Measurements from ENCODE around the gene OR13C4. TPM values are rescaled to one million over a fixed set of nuclear protein-coding genes. Genes with fewer than 3 reads are reported as not detected.

OR13C4 gene
- total RNA-seq, 1 donor from 2014 or later: not detected

DNA sequence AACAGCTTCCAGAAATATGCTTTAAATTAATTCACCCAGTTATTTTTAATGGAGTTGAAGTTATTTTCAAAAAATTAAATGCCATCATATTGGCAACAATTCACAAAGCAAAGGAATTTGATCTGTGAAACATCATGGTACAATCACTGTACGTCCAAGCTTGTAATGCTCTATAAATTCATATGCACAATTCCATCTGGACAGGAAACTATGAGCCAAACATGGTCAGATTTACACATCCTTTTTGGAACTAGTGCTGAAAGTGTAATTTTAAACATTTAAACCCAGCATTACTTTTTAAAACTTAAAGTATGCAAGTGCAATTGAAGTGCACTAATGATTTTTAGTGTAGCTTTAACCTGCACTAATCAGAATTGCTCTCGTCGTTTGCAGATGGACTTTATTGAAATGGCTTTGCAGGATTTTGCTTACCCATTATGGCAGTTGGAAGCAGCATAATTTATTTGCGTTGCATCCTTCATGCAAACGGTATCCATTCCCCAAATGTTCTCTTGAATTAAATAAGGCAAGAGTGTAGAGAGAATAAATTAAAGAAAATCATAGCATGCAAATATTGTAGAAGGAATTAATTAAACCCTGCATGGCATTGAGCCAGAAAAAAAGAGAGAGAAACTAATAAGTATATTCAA, 44.0 kb downstream of the OR13C4 start:
- H3K4me1 ChIP-seq (ENCODE audit: insufficient read depth, low read length): no peaks in the 10 kb centered on the region
- no peaks in the 10 kb centered on the region for H4K20me1 ChIP-seq (ENCODE audit: insufficient read depth, low read length)
- TF ChIP-seq, protein P1, sequence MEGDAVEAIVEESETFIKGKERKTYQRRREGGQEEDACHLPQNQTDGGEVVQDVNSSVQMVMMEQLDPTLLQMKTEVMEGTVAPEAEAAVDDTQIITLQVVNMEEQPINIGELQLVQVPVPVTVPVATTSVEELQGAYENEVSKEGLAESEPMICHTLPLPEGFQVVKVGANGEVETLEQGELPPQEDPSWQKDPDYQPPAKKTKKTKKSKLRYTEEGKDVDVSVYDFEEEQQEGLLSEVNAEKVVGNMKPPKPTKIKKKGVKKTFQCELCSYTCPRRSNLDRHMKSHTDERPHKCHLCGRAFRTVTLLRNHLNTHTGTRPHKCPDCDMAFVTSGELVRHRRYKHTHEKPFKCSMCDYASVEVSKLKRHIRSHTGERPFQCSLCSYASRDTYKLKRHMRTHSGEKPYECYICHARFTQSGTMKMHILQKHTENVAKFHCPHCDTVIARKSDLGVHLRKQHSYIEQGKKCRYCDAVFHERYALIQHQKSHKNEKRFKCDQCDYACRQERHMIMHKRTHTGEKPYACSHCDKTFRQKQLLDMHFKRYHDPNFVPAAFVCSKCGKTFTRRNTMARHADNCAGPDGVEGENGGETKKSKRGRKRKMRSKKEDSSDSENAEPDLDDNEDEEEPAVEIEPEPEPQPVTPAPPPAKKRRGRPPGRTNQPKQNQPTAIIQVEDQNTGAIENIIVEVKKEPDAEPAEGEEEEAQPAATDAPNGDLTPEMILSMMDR (IDR thresholded peaks at IDR 0.05; ENCODE audit: insufficient read depth, low read depth, low read length): no peak
- no peak for TF ChIP-seq EZH2 (IDR thresholded peaks at IDR 0.05; ENCODE audit: insufficient read depth, low read length)
- H3K27me3 Mint-ChIP-seq (ENCODE audit: low read depth, unreplicated experiment): no peaks in the 10 kb centered on the region
- no peaks in the 10 kb centered on the region for H3K27me3 ChIP-seq (ENCODE audit: insufficient read depth, low read length)
- no peaks in the 10 kb centered on the region for H3K9me3 ChIP-seq (ENCODE audit: insufficient read depth, low read depth, low read length)
- no peaks in the 10 kb centered on the region for H3K79me2 ChIP-seq (ENCODE audit: insufficient read depth, low read length)
- H3K4me2 ChIP-seq (ENCODE audit: low read length): no peak overlapping the region
- H3K4me1 Mint-ChIP-seq (ENCODE audit: low read depth, unreplicated experiment): no peaks in the 10 kb centered on the region
- no peak overlapping the region for H3K27ac ChIP-seq (ENCODE audit: low read depth, low read length)
- no peak overlapping the region for H3K4me3 Mint-ChIP-seq (ENCODE audit: unreplicated experiment)
- H3K9ac ChIP-seq (ENCODE audit: low read length): no peak overlapping the region
- no peak overlapping the region for H3K27ac Mint-ChIP-seq (ENCODE audit: unreplicated experiment)
- no peak for FAIRE-seq
- no peak overlapping the region for H3K4me3 ChIP-seq (ENCODE audit: insufficient read depth, low read depth, low read length)
- DNase-seq (ENCODE audit: low read depth): no peak
- H3K36me3 Mint-ChIP-seq (ENCODE audit: low read depth, unreplicated experiment): no peaks in the 10 kb centered on the region
- H3K36me3 ChIP-seq (ENCODE audit: insufficient read depth, low read length): no peaks in the 10 kb centered on the region
- H2AFZ ChIP-seq (ENCODE audit: low read depth, low read length): no peak overlapping the region
- no peaks in the 10 kb centered on the region for H3K9me3 Mint-ChIP-seq (ENCODE audit: unreplicated experiment)

Other genes starting within 250 kb of the OR13C4 start
- not detected in 2 replicates for gene OR13F1, start 22.9 kb downstream of the OR13C4 start, total RNA-seq
- not detected in 2 replicates for gene OR13C3, start 9.6 kb upstream of the OR13C4 start, total RNA-seq
- gene OR13C8, start 42.0 kb upstream of the OR13C4 start, total RNA-seq: not detected in 2 replicates
- gene OR13C5, start 72.2 kb upstream of the OR13C4 start, total RNA-seq: not detected in 2 replicates
- not detected in 2 replicates for gene OR13C2, start 78.4 kb upstream of the OR13C4 start, total RNA-seq
- gene OR13C9, start 91.0 kb upstream of the OR13C4 start, total RNA-seq: not detected in 2 replicates
- not detected in 2 replicates for gene OR13D1, start 167.3 kb upstream of the OR13C4 start, total RNA-seq
- 25.9 and 28.2 TPM in 2 replicates for gene NIPSNAP3A, start 220.5 kb upstream of the OR13C4 start, total RNA-seq
- gene NIPSNAP3B, start 236.9 kb upstream of the OR13C4 start, total RNA-seq: 0.23 and 0.91 TPM in 2 replicates

Data from astrocyte (in vitro differentiated cells and primary cell).